ENCODE results near the gene TAS2R3. TPM values are rescaled to one million over a fixed set of nuclear protein-coding genes. Genes with fewer than 3 reads are reported as not detected.

Gene TAS2R3, protein sequence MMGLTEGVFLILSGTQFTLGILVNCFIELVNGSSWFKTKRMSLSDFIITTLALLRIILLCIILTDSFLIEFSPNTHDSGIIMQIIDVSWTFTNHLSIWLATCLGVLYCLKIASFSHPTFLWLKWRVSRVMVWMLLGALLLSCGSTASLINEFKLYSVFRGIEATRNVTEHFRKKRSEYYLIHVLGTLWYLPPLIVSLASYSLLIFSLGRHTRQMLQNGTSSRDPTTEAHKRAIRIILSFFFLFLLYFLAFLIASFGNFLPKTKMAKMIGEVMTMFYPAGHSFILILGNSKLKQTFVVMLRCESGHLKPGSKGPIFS
- total RNA-seq = 6.6 TPM

DNA sequence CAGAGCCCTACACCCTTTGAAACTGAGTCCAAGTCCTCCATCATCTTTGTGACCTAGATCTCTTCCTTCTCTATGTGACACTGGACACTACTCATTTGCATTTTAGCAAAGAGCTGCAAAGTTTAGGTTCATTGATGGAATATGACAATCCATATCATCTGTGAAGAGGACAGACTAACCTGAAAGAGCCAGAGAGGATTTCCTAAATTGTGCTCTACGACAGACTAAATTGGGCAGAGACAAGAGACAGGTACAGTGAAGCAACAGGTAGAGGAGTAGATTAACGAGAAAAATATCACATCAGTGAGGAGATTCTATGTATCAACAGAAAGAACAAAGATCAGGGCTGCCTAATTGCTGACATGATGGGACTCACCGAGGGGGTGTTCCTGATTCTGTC lies at the start of gene TAS2R3:
Gene TAS2R3, plus strand, starts transcription at position 301 of the 400 bp plus-strand sequence. Its CDS starts 62 bp downstream, at position 363.
- intact Hi-C loops (cut with DNase I) = no loop called here
- H3K9me3 ChIP-seq = no peaks in the 10 kb centered on the region
- no peak within 1 kb of the TSS for H3K27ac ChIP-seq
- no peaks in the 10 kb centered on the region for H3K27me3 ChIP-seq
- TF ChIP-seq, protein P1, sequence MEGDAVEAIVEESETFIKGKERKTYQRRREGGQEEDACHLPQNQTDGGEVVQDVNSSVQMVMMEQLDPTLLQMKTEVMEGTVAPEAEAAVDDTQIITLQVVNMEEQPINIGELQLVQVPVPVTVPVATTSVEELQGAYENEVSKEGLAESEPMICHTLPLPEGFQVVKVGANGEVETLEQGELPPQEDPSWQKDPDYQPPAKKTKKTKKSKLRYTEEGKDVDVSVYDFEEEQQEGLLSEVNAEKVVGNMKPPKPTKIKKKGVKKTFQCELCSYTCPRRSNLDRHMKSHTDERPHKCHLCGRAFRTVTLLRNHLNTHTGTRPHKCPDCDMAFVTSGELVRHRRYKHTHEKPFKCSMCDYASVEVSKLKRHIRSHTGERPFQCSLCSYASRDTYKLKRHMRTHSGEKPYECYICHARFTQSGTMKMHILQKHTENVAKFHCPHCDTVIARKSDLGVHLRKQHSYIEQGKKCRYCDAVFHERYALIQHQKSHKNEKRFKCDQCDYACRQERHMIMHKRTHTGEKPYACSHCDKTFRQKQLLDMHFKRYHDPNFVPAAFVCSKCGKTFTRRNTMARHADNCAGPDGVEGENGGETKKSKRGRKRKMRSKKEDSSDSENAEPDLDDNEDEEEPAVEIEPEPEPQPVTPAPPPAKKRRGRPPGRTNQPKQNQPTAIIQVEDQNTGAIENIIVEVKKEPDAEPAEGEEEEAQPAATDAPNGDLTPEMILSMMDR (IDR thresholded peaks at IDR 0.05) = no peak
- H3K4me1 ChIP-seq = no peaks in the 10 kb centered on the region
- DNase-seq (ENCODE audit: low spot score in 2 of 2) = no peak
- peaks cover 10 to 51% of the 10 kb centered on the region in 2 donors for H3K36me3 ChIP-seq
- H3K4me3 ChIP-seq = no peak within 1 kb of the TSS

DNA sequence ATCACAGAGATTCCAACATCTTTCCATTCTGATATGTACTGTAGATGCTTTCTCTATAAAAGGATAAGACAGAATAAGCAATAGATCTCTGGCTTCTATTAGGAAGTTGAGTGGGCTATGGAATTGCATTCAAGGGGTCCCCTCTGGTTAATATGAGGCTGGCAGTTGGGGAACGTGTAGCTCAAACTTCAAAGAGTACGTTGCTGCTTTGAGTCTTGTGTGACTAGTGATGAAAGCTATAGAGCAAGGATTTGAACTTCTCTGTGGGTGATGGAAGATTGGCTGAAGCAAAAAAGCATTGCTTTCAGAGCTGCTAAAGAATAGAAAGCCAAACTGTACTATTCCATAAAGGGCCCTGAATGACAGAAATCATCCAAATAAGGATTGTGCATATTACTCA lies 49.3 kb upstream of the TAS2R3 start:
- TF ChIP-seq, protein P1 (IDR thresholded peaks at IDR 0.05) = no peak
- DNase-seq (ENCODE audit: low spot score in 2 of 2) = no peak
- Histone ChIP-seq H3K27me3 (no peaks in the 10 kb centered on the region), H3K27ac (no peak overlapping the region), H3K4me3 (no peak overlapping the region), H3K36me3 (no peaks in the 10 kb centered on the region), H3K4me1 (no peaks in the 10 kb centered on the region), H3K9me3 (no peaks in the 10 kb centered on the region)
- intact Hi-C loops (cut with DNase I) = no loop called here

DNA sequence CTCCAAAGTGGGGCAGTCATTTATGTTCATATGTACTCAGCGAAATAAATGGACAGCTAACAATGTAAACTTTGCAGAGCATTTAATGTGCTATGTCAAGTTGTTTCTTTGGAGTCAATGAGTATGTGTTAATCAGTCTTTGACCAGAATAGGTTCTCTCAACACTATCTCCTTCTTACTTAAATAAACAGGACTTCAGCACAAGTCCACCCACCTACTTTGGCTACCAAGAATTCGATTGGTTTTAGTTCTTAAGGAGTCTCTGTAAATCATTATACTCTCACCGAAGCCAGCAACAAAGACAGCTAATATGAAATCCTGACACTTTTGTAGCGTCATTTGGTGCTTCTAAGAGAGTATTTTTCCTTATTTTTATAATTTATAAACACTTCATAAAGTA lies 48.9 kb upstream of the TAS2R3 start:
- H3K9me3 ChIP-seq = no peaks in the 10 kb centered on the region
- H3K4me3 ChIP-seq = no peak overlapping the region
- intact Hi-C loops (cut with DNase I) = no loop called here
- no peaks in the 10 kb centered on the region for H3K36me3 ChIP-seq
- no peak overlapping the region for H3K27ac ChIP-seq
- no peak for DNase-seq (ENCODE audit: low spot score in 2 of 2)
- TF ChIP-seq, protein P1 (IDR thresholded peaks at IDR 0.05) = no peak
- no peaks in the 10 kb centered on the region for H3K27me3 ChIP-seq
- no peaks in the 10 kb centered on the region for H3K4me1 ChIP-seq

DNA sequence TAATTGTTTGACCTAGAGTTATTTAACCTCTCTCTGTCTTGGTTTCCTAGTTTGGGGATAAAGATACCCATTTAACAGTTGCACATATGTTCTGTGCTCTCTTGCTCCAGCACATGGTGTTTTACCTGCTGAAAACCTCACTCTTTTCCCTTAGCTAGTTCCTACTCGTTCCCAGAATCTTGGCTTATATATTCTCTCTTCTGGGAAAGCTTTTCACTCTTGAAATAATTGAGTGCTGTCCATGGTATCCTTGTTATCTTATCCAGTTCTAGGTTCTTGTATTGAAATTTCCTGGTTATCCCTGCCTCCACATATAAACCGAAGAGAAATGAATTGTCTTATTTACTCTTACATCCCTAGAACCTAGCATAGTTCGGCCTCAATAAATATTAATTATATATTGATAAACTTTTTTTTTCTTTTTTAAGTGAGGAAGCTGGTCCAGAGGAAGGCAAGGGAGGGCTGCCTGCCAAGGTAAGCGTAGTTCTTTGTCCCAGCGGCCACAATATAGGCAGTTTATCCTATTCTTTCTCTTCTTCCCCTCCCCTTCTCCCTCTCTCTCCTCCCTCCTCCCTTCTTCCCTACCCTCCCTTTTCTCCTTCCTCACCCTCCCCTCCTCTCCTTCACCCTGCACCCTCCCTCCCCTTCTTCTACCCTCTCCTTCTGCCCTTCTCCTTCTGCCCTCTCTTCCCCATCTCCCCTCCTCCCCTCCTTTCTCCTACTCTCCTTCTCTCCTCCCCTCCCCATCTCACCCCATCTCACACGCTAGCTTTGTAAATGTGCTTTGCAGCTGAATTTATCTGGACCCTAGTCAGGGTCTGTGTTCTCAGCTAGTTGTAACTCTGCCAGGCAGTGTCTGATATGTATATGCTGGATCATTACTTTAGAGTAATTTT lies 47.9 kb upstream of the TAS2R3 start:
- intact Hi-C loops (cut with DNase I) = no loop called here
- H3K4me3 ChIP-seq = no peak overlapping the region
- TF ChIP-seq, protein P1 (IDR thresholded peaks at IDR 0.05) = no peak
- no peaks in the 10 kb centered on the region for H3K9me3 ChIP-seq
- H3K4me1 ChIP-seq = no peaks in the 10 kb centered on the region
- DNase-seq (ENCODE audit: low spot score in 2 of 2) = no peak
- no peak overlapping the region for H3K27ac ChIP-seq
- H3K27me3 ChIP-seq = no peaks in the 10 kb centered on the region
- H3K36me3 ChIP-seq = no peaks in the 10 kb centered on the region

DNA sequence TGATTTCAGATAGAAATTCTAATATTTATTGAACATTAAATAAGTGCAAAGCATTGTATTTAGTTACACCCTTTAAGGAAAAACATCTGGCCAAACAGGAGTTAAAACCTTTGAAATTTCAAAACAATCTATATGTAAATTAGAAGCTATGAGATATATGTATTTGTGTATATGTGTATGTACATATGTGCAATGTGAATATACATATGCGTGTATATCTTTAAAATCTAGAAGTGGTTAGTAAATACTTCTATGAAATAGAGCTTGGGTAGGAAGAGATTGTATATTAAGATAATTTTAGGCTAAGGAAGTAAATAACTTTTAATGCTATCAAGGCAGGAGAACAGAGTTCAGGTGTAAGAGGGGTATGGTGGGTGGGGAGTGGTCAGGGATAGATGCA lies 46.4 kb upstream of the TAS2R3 start:
- TF ChIP-seq, protein P1 (IDR thresholded peaks at IDR 0.05) = no peak

More for the DNA sequence above, 46.4 kb upstream of the TAS2R3 start:
- peaks cover 0 to 3% of the 10 kb centered on the region in 2 donors for H3K36me3 ChIP-seq
- no peak overlapping the region for H3K27ac ChIP-seq
- no peak for DNase-seq (ENCODE audit: low spot score in 2 of 2)
- H3K9me3 ChIP-seq = no peaks in the 10 kb centered on the region
- no peaks in the 10 kb centered on the region for H3K27me3 ChIP-seq
- intact Hi-C loops (cut with DNase I) = no loop called here
- H3K4me1 ChIP-seq = no peaks in the 10 kb centered on the region
- no peak overlapping the region for H3K4me3 ChIP-seq

Data from ascending aorta (tissue), 2 donors.